Adrenal gland (tissue), 12 donors: Measurements from ENCODE around the gene UBE2A. TPM values are rescaled to one million over a fixed set of nuclear protein-coding genes. Genes with fewer than 3 reads are reported as not detected.

ENCODE experiments used
- DNase-seq, 7 donors: peaks; one replicate each; pipeline ENCODE4 v3.0.0-alpha.2; 2019 to 2020
- H3K27ac ChIP-seq, 5 donors: fragments of 200-600 bp; sonication (generic) in 4 of 5; 1 replicate in 3 of 5; 2 replicates in 2 of 5; pipeline versions ENCODE4 v1.5.1 to v1.8.0; 2016 to 2020; ENCODE audit warnings: mild to moderate bottlenecking in 1 of 5
- H3K27me3 ChIP-seq: fragments of 200-600 bp; 2 replicates; pipeline ENCODE4 v1.8.0; 2021
- H3K36me3 ChIP-seq, 2 donors: fragments of 200-600 bp; replicated peaks in 1 of 2; 1 replicate in 1 of 2; 2 replicates in 1 of 2; pipeline versions ENCODE4 v1.5.1 to v1.8.0; 2018 to 2022
- H3K4me1 ChIP-seq, 2 donors: fragments of 200-600 bp; replicated peaks in 1 of 2; 1 replicate in 1 of 2; 2 replicates in 1 of 2; pipeline versions ENCODE4 v1.5.1 to v1.8.0; 2018 to 2021
- H3K4me3 ChIP-seq, 4 donors: fragments of 200-600 bp; sonication (generic) in 3 of 4; one replicate each; pipeline ENCODE4 v1.5.1; 2016 to 2018
- H3K9me3 ChIP-seq, 3 donors: fragments of 200-600 bp; sonication (generic) in 1 of 3; replicated peaks in 1 of 3; 1 replicate in 2 of 3; 2 replicates in 1 of 3; pipeline versions ENCODE4 v1.5.1 to v1.8.0; 2016 to 2021
- POLR2A ChIP-seq, 2 donors: fragments of 450-650 bp; IDR thresholded peaks; one replicate each; pipeline ENCODE4 v1.6.1; 2017; ENCODE audit warnings: antibody characterized with exemption in 2 of 2, mild to moderate bottlenecking in 2 of 2, moderate library complexity in 1 of 2
- WGBS, 4 donors: extraction: QIAGEN DNeasy Blood & Tissue Kit in 2 of 4; methylation state at CpG; one replicate each; pipeline versions ENCODE4 v1.1.5 to v1.1.7; 2013 to 2017; 5-methylcytosine and 5-hydroxymethylcytosine counted together
- intact Hi-C, 2 donors: fragments of 100-400 bp; cut with DNase I; formaldehyde crosslinking; loops; one replicate each; pipeline versions ENCODE4 v1.14.1 to v1.15.0; 2022 to 2023
- polyA plus RNA-seq, 3 donors: library from polyadenylated mRNA; stranded (reverse); fragments of 200-250 nt in 2 of 3; fragments of 350-450 nt in 1 of 3; fragmentation: Illumina TruSeq in 1 of 3; extraction: RNeasy Lipid Tissue Mini Kit (QIAGEN cat#74804) in 1 of 3; gene quantifications; one replicate each; pipeline ENCODE4 v1.2.3, GENCODE V29; 2013 to 2014
- total RNA-seq, 9 donors: library from RNA; depleted of rRNA in 4 of 9; stranded (reverse); fragments of >200 nt in 4 of 9; fragments of 120-200 nt in 1 of 9; fragmentation: NEBNext Ultra II Directional in 1 of 9; extraction: Animal tissue kit (Norgen Biotek cat#: 25700) in 1 of 9; gene quantifications; one replicate each; pipeline versions ENCODE4 v1.1.0 to v1.2.4, GENCODE V29; 2013 to 2023
- TF ChIP-seq, protein P1 (sequence below), 6 experiments: fragments of 450-650 bp in 4 of 6; fragments of 200-600 bp in 2 of 6; sonication (generic) in 1 of 6; IDR thresholded peaks; 1 replicate in 5 of 6; 2 replicates in 1 of 6; pipeline versions ENCODE4 v1.5.1 to v1.8.0; 2016 to 2021; ENCODE audit warnings: antibody characterized with exemption in 6 of 6, mild to moderate bottlenecking in 2 of 6, moderate library complexity in 1 of 6
- donor health status: healthy with polysubstance abuse.
- donor health status: Bipolar disorder and iron deficiency.
- donor health status: DM: yes; HTN: yes; CAD: no.
- donor health status: DM: no; HTN: no; CAD: no.
- donor health status: DM: no; HTN: no; CAD: no.
- donor health status: DM: yes; HTN: yes; CAD: no.

Gene UBE2A
- total and polyA plus RNA-seq, 12 donors, result 18.3 to 88.4 (median 34.4) TPM

DNA sequence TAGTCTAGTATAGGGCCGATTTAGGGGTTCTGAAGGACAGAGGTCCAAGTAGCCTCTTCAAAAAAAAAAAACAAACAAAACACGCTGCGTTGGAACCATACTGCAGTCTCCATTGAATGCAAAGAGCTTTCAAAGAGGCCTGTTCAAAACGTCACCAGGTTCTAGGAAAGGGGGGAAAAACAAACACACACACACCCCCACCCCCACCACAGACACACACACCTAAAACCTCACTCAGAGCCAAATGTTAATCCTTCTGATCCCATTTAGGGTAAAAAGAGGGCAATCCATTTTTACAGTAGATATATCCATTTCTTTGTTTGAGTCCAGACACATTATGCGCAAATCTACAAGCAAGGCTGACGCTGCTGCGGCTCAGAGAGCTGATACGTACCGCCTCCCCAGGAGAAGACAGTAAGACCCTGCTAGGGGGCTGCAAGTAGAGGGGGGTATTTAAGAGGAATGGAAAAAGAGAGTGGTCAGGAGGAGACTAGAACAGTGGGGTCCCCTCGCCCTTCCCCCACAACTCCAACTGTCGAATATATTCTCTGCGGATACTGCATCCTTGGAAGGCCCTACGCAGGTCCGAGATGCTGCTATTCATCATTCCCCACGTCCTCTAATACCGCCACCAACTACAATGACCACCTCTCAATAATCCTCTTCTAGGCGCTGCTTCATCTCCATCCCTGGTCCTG lies 30.6 kb downstream of the UBE2A start:
- Histone ChIP-seq H3K27ac (peak overlapping the region in 3 of 5 donors; percentile 55 to 95 (median 94)), H3K4me3 (peak overlapping the region in 3 of 4 donors; percentile 54 to 60 (median 60)), H3K4me1 (no peaks in the 10 kb centered on the region), H3K27me3 (no peaks in the 10 kb centered on the region), H3K36me3 (no peaks in the 10 kb centered on the region), H3K9me3 (no peaks in the 10 kb centered on the region)
- DNase-seq, result no peak
- WGBS, 4 donors, result 13 to 37% (median 27%) methylated on average over 12 to 17 of the region's 17 CpGs
- intact Hi-C loops, result no loop called here
- TF ChIP-seq, protein P1, sequence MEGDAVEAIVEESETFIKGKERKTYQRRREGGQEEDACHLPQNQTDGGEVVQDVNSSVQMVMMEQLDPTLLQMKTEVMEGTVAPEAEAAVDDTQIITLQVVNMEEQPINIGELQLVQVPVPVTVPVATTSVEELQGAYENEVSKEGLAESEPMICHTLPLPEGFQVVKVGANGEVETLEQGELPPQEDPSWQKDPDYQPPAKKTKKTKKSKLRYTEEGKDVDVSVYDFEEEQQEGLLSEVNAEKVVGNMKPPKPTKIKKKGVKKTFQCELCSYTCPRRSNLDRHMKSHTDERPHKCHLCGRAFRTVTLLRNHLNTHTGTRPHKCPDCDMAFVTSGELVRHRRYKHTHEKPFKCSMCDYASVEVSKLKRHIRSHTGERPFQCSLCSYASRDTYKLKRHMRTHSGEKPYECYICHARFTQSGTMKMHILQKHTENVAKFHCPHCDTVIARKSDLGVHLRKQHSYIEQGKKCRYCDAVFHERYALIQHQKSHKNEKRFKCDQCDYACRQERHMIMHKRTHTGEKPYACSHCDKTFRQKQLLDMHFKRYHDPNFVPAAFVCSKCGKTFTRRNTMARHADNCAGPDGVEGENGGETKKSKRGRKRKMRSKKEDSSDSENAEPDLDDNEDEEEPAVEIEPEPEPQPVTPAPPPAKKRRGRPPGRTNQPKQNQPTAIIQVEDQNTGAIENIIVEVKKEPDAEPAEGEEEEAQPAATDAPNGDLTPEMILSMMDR (IDR thresholded peaks at IDR 0.05), result no peak
- no peak for TF ChIP-seq POLR2A (IDR thresholded peaks at IDR 0.05)

DNA sequence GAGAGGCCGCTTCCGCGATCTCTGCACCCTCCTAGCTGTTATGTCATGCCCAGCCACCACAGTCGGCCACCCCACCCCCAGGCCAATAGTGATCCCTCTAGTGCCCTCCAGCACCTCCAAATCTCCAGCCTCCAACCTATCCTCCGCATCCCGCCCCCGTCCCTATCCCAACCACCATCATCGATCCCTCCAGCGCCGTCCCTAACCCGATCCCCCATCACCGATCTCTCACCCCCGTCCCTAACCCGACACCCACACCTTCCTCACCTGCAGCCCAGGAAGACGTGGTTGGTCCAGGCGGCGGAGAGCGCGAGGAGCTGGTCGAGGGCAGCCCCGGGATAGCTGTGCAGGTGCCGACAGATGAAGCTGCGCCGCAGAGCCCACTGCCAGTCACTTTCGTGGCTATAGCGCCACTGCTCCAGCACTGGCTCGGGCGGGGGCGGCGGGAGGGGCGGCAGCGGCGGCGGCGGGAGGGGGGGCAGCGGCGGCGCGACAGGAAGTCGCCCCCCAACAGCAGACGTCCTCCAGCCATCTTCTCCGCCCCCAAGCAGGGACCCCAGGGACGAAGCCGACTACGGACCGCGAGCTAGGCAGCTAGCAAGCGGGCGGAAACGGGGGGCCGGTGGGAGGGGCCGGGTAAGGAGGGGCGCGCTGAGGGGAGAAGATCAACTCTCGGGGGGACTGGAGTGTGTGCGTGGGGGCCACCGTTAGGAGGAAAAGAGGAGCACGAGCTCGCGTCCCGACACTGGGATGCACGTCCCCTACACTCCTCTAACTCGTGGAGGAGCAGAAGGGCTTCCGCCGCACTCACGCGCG lies 31.3 kb downstream of the UBE2A start:
- Histone ChIP-seq H3K9me3 (no peaks in the 10 kb centered on the region), H3K36me3 (no peaks in the 10 kb centered on the region), H3K27me3 (no peaks in the 10 kb centered on the region), H3K4me3 (peak overlapping the region; percentile 40 to 60 (median 57)), H3K27ac (peak overlapping the region in 4 of 5 donors; percentile 55 to 95 (median 92)), H3K4me1 (no peaks in the 10 kb centered on the region)
- intact Hi-C loops, result no loop called here
- no peak for TF ChIP-seq POLR2A (IDR thresholded peaks at IDR 0.05)
- TF ChIP-seq, protein P1 (IDR thresholded peaks at IDR 0.05), result no peak
- DNase-seq, result peak; percentile 17 to 56 (median 42)
- WGBS, 4 donors, result 0 to 41% (median 15%) methylated on average over 14 to 68 of the region's 68 CpGs

DNA sequence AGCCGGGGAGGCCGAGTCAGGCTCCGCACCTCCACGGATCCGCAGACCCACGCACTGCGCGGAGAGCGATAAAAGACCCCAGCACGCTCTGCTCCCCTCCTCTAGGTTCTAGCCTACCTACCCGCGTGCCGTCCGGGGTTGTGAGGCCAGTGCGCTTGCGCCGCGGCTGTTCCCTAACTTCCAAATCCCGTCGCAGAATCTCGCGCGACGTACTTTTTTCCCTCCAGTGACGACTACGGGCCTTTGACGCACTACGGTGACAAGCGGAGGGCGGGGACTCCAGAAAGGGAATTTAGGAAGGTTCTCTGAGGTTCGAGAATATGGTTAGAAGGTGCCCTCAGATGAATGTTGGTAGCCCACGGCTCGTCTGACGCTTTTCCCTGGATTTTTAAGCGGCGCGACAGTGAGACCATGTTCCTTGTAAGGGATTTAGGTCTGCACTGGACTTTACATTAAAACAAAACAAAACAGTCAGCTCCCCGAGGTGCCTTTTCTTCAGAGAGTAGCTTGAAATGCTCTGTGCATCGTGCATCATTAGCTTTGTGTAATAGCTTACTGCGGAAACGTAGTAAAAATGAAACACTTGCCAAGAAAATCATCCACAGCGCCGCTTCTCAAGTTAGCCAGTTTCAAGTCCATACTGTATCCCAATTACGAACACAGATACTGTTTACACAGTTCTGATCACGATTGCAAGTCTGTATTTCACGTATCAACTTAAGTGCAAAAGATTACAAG lies 32.1 kb downstream of the UBE2A start, which contains the start of gene NKRF:
NKRF (minus strand) TSS at position 145 of the 738 bp plus-strand sequence.
- TF ChIP-seq POLR2A (IDR thresholded peaks at IDR 0.05), result peak; percentile 71 to 87
- TF ChIP-seq, protein P1 (IDR thresholded peaks at IDR 0.05), result peak in 1 of 6 experiments; percentile 3
- intact Hi-C loops, result no loop called here
- Histone ChIP-seq H3K4me3 (peak within 1 kb of the TSS; percentile 40 to 60 (median 57)), H3K36me3 (no peaks in the 10 kb centered on the region), H3K4me1 (no peaks in the 10 kb centered on the region), H3K9me3 (no peaks in the 10 kb centered on the region), H3K27me3 (no peaks in the 10 kb centered on the region), H3K27ac (peak within 1 kb of the TSS; percentile 55 to 95 (median 91))
- peak; percentile 91 to 98 (median 94) for DNase-seq
- WGBS, 4 donors, result 0 to 58% (median 16%) methylated on average over 6 to 46 of the region's 46 CpGs

DNA sequence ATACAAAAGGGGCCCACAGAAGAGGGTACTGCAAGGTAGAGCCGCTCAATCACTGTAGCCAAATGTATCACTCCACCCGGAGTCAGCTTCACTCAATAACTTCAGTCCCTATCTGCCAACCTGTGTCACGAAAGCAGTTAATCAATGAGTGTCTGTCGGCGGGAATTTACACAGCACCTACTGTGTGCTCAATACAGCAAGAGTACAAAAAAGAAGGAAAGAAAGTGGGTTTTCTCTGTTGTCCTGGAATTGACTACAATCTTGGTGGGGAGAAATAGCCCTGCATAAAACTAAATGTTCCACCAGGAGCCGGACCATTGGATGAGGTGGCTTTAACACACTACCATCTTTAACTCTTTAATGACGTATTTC lies 32.6 kb downstream of the UBE2A start:
- H3K27me3 ChIP-seq, result no peaks in the 10 kb centered on the region
- H3K9me3 ChIP-seq, result no peaks in the 10 kb centered on the region
- WGBS, 4 donors, result 21 to 49% (median 44%) methylated on average over 7 of the region's 7 CpGs
- H3K4me3 ChIP-seq, result peak overlapping the region in 1 of 4 donors; percentile 60
- H3K4me1 ChIP-seq, result no peaks in the 10 kb centered on the region
- intact Hi-C loops, result no loop called here
- no peak for TF ChIP-seq POLR2A (IDR thresholded peaks at IDR 0.05)
- TF ChIP-seq, protein P1 (IDR thresholded peaks at IDR 0.05), result no peak
- H3K36me3 ChIP-seq, result no peaks in the 10 kb centered on the region
- H3K27ac ChIP-seq, result peak overlapping the region; percentile 55 to 95 (median 91)
- DNase-seq, result no peak
